HL-60 (cell line): ENCODE data around the gene DSE.

Source experiments
- DNase-seq, 2 experiments: peaks; one replicate each; pipeline ENCODE4 v3.0.0-alpha.2; 2010 to 2020; ENCODE audit warnings: low read depth in 1 of 2, low spot score in 1 of 2
- H3K27ac ChIP-seq: fragments of 250-450 bp; sonication (Bioruptor Pico); replicated peaks from 2 replicates; pipeline ENCODE4 v1.5.1; 2020; ENCODE audit warnings: mild to moderate bottlenecking, moderate library complexity
- H3K27me3 ChIP-seq: fragments of 250-450 bp; sonication (Bioruptor Pico); 2 replicates; pipeline ENCODE4 v1.5.1; 2021; ENCODE audit warnings: mild to moderate bottlenecking, moderate library complexity; ENCODE audit not compliant: insufficient read depth, poor library complexity, severe bottlenecking
- H3K4me3 ChIP-seq: replicated peaks from 2 replicates; pipeline ENCODE4 v1.5.1; 2011; ENCODE audit warnings: mild to moderate bottlenecking, control low read depth, low read length; ENCODE audit not compliant: insufficient read depth
- GABPA ChIP-seq: IDR thresholded peaks from 2 replicates; pipeline ENCODE4 v1.6.1; 2012; ENCODE audit warnings: low read depth
- POLR2AphosphoS5 ChIP-seq: IDR thresholded peaks from 2 replicates; pipeline ENCODE4 v1.6.1; 2012; ENCODE audit warnings: low read depth
- SPI1 ChIP-seq: IDR thresholded peaks from 2 replicates; pipeline ENCODE4 v1.6.1; 2012; ENCODE audit warnings: low read depth, mild to moderate bottlenecking, borderline replicate concordance
- TF ChIP-seq, protein P1 (sequence below): IDR thresholded peaks from one replicate; pipeline ENCODE4 v1.5.1; 2011; ENCODE audit warnings: low read length, control low read depth, inconsistent platforms; ENCODE audit not compliant: insufficient read depth
- TF ChIP-seq, protein P2 (sequence below): IDR thresholded peaks from 2 replicates; pipeline ENCODE4 v1.6.1; 2012; ENCODE audit warnings: low read depth; ENCODE audit not compliant: insufficient replicate concordance

DSE gene

GRCh38 chr6:116326996-116327395 is 43.8 kb upstream of the DSE start:
- DNase-seq, result no peak

DNA sequence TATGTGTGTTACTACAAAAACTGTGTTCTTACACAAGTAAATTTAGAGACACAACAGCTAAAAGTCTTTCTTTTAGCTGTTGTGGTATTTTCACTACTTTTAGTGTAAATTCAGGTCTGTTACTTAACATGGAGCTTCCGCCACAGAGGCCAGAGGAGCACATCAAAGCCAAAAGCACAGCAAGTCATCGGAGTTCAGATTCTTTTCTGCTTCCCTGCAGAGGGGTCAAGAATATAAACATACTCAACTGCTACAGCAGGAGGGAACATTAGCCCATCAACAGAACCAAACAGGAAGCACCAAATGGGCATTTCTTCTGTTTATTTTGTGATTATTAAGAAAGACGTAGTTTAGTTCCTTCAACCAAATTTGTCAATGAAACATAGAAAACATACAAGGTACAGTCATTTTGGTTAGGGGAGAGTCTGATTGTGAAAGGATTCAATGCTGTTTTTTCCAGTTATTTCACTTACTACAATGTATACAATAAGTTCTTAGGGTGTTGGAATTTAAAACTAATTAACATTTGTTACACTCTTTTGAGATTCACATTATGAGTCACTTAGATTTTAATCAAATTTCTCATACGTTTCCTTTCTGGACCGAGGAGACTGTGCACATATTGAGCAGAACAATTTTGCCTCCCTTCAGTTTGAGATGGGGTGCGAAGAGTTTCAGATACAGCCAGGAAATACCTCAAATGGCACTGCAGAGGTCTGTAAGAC is 42.8 kb upstream of the DSE start:
- DNase-seq, result no peak
- Histone ChIP-seq H3K27me3 (no peaks in the 10 kb centered on the region), H3K27ac (no peak overlapping the region), H3K4me3 (no peak overlapping the region)
- TF ChIP-seq, protein P1, sequence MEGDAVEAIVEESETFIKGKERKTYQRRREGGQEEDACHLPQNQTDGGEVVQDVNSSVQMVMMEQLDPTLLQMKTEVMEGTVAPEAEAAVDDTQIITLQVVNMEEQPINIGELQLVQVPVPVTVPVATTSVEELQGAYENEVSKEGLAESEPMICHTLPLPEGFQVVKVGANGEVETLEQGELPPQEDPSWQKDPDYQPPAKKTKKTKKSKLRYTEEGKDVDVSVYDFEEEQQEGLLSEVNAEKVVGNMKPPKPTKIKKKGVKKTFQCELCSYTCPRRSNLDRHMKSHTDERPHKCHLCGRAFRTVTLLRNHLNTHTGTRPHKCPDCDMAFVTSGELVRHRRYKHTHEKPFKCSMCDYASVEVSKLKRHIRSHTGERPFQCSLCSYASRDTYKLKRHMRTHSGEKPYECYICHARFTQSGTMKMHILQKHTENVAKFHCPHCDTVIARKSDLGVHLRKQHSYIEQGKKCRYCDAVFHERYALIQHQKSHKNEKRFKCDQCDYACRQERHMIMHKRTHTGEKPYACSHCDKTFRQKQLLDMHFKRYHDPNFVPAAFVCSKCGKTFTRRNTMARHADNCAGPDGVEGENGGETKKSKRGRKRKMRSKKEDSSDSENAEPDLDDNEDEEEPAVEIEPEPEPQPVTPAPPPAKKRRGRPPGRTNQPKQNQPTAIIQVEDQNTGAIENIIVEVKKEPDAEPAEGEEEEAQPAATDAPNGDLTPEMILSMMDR, result no peak
- TF ChIP-seq, protein P2, sequence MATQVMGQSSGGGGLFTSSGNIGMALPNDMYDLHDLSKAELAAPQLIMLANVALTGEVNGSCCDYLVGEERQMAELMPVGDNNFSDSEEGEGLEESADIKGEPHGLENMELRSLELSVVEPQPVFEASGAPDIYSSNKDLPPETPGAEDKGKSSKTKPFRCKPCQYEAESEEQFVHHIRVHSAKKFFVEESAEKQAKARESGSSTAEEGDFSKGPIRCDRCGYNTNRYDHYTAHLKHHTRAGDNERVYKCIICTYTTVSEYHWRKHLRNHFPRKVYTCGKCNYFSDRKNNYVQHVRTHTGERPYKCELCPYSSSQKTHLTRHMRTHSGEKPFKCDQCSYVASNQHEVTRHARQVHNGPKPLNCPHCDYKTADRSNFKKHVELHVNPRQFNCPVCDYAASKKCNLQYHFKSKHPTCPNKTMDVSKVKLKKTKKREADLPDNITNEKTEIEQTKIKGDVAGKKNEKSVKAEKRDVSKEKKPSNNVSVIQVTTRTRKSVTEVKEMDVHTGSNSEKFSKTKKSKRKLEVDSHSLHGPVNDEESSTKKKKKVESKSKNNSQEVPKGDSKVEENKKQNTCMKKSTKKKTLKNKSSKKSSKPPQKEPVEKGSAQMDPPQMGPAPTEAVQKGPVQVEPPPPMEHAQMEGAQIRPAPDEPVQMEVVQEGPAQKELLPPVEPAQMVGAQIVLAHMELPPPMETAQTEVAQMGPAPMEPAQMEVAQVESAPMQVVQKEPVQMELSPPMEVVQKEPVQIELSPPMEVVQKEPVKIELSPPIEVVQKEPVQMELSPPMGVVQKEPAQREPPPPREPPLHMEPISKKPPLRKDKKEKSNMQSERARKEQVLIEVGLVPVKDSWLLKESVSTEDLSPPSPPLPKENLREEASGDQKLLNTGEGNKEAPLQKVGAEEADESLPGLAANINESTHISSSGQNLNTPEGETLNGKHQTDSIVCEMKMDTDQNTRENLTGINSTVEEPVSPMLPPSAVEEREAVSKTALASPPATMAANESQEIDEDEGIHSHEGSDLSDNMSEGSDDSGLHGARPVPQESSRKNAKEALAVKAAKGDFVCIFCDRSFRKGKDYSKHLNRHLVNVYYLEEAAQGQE, result no peak
- TF ChIP-seq SPI1 (no peak), POLR2AphosphoS5 (no peak), GABPA (no peak)

More at GRCh38 chr6:116326996-116327395, 43.8 kb upstream of the DSE start:
- no peaks in the 10 kb centered on the region for H3K27me3 ChIP-seq
- TF ChIP-seq, protein P1, result no peak
- no peak for TF ChIP-seq SPI1
- TF ChIP-seq GABPA, result no peak
- TF ChIP-seq, protein P2, result no peak
- TF ChIP-seq POLR2AphosphoS5, result no peak
- no peak overlapping the region for H3K4me3 ChIP-seq
- H3K27ac ChIP-seq, result no peak overlapping the region

DNA sequence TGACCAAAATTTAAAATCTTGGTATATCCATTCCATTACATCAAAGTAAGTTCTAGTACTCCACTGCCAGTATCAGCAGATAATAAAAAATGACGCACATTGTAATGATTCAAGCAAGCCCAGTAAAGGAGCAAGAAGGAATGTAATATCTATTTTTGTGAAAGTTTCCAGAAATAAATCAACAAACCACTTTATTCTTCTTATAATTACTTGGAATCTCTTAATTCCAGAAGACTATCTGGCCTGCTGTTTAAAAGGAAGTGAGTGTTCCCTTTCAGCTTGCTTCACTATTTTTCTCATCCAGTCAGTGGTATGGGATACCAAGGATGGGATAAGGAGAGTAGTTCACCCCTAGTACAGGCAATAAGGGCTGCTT is 42.2 kb upstream of the DSE start:
- H3K4me3 ChIP-seq, result no peak overlapping the region
- H3K27ac ChIP-seq, result no peak overlapping the region

More for the DNA sequence above, 42.2 kb upstream of the DSE start:
- H3K27me3 ChIP-seq, result no peaks in the 10 kb centered on the region
- TF ChIP-seq, protein P2, result no peak
- TF ChIP-seq, protein P1, result no peak
- TF ChIP-seq SPI1, result no peak
- no peak for TF ChIP-seq POLR2AphosphoS5
- TF ChIP-seq GABPA, result no peak
- no peak for DNase-seq
